ENCODE results near the gene BCR. TPM values are rescaled to one million over a fixed set of nuclear protein-coding genes. Genes with fewer than 3 reads are reported as not detected.

BCR gene
- total RNA-seq, 2 experiments from 2014 or later = 60.0 to 64.8 TPM

- ATAC-seq (ENCODE audit: poor library complexity) = no peak
- H3K9me3 ChIP-seq (ENCODE audit: control insufficient read depth in 1 of 2, insufficient read depth in 1 of 2, low read length in 2 of 2) = no peaks in the 10 kb centered on the region
- ChIA-PET CTCF (no interaction called here), POLR2A (interaction anchor here (1.5 kb wide), 1 partner anchor 106 kb away, joined by 4 read pairs; the partner anchor contains the start of gene BCR)
- no peak overlapping the region for H3K27ac ChIP-seq (ENCODE audit: low read depth in 1 of 2, low read length in 2 of 2)
- H3K36me3 ChIP-seq (ENCODE audit: insufficient read depth, low read length) = peaks cover 78% of the 10 kb centered on the region
- H3K4me1 ChIP-seq (ENCODE audit: insufficient read depth, low read length) = peaks cover 10% of the 10 kb centered on the region
- no peaks in the 10 kb centered on the region for H3K9me3 Mint-ChIP-seq
- no peaks in the 10 kb centered on the region for H3K27me3 Mint-ChIP-seq
- no peaks in the 10 kb centered on the region for H3K27me3 ChIP-seq (ENCODE audit: control insufficient read depth in 1 of 2, insufficient read depth in 2 of 2, low read length in 2 of 2)
- peaks cover 75% of the 10 kb centered on the region for H3K36me3 Mint-ChIP-seq (ENCODE audit: low read depth)
- intact Hi-C loops (cut with DNase I, micrococcal nuclease) = no loop called here
- no peak overlapping the region for H3K4me3 ChIP-seq (ENCODE audit: low read length)
- no peak overlapping the region for H3K4me3 Mint-ChIP-seq
- no peak for TF ChIP-seq CTCF (IDR thresholded peaks at IDR 0.05)
- no peak overlapping the region for H3K27ac Mint-ChIP-seq
- no peaks in the 10 kb centered on the region for H3K4me1 Mint-ChIP-seq (ENCODE audit: low read depth)
- no peak for DNase-seq
These were observed 106.0 kb downstream of the BCR start for GRCh38 chr22:23286296-23286695.

DNA sequence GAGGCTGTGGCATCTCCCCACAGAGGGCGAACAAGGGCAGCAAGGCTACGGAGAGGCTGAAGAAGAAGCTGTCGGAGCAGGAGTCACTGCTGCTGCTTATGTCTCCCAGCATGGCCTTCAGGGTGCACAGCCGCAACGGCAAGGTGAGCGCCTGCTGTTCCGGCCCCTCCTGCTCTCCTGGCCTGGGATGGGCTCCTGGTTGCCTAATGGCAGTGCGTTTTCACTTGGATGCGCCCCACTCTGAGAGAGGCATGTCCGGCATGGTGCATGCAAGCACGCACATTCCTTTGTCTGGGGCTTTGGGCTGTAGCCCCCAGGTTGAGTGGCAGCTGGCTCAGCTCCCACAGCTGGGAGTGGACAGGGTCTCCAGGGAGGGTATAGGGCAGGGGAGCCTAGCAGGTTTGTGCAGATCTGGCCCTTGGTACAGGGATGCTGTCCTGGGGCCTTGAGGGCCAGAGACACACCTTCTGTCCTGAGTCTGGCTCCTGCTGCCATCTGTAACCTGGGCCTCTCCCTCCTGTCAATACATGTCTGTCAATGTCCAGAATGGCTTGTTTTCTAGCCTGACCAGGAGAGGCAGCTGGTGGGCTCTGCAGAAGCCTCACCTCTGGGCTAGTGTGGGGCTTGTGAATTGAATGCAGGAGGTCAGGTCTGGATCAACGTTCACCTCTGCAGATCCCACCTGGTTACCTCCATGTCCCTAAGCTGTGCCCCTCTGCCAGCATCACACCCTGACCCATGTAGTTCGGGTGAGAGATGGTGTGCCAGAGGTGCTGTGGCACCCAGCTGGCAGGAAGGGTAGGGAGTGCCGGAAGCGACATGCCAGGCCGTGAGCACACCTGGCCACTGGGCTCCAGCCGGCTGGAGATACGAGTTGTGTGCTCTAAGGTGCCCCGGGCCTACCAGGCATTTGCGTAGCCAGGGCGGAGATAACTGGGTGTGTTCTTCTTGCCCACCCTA is 107.1 kb downstream of the BCR start:
- Histone ChIP-seq H3K27me3 (ENCODE audit: control insufficient read depth in 1 of 2, insufficient read depth in 2 of 2, low read length in 2 of 2) (no peaks in the 10 kb centered on the region), H3K4me1 (ENCODE audit: insufficient read depth, low read length) (no peaks in the 10 kb centered on the region), H3K4me3 (ENCODE audit: low read length) (no peak overlapping the region), H3K9me3 (ENCODE audit: control insufficient read depth in 1 of 2, insufficient read depth in 1 of 2, low read length in 2 of 2) (no peaks in the 10 kb centered on the region), H3K27ac (ENCODE audit: low read depth in 1 of 2, low read length in 2 of 2) (no peak overlapping the region), H3K36me3 (ENCODE audit: insufficient read depth, low read length) (peaks cover 83% of the 10 kb centered on the region)
- H3K4me3 Mint-ChIP-seq = no peak overlapping the region
- TF ChIP-seq CTCF (IDR thresholded peaks at IDR 0.05) = no peak
- ATAC-seq (ENCODE audit: poor library complexity) = no peak
- CTCF ChIA-PET = no interaction called here
- intact Hi-C loops (cut with DNase I, micrococcal nuclease) = no loop called here
- H3K36me3 Mint-ChIP-seq (ENCODE audit: low read depth) = peaks cover 78% of the 10 kb centered on the region
- no peaks in the 10 kb centered on the region for H3K9me3 Mint-ChIP-seq
- H3K27ac Mint-ChIP-seq = no peak overlapping the region
- no peak for DNase-seq
- no peaks in the 10 kb centered on the region for H3K4me1 Mint-ChIP-seq (ENCODE audit: low read depth)
- no peaks in the 10 kb centered on the region for H3K27me3 Mint-ChIP-seq
- POLR2A ChIA-PET = no interaction called here

- no peak for DNase-seq
- ChIA-PET CTCF (no interaction called here), POLR2A (no interaction called here)
- ATAC-seq (ENCODE audit: poor library complexity) = no peak
- no peak overlapping the region for H3K27ac ChIP-seq (ENCODE audit: low read depth in 1 of 2, low read length in 2 of 2)
- H3K4me3 ChIP-seq (ENCODE audit: low read length) = no peak overlapping the region
- Mint-ChIP-seq H3K4me1 (ENCODE audit: low read depth) (no peaks in the 10 kb centered on the region), H3K27me3 (no peaks in the 10 kb centered on the region), H3K27ac (no peak overlapping the region), H3K9me3 (no peaks in the 10 kb centered on the region), H3K36me3 (ENCODE audit: low read depth) (peaks cover 89% of the 10 kb centered on the region), H3K4me3 (no peak overlapping the region)
- peaks cover 87% of the 10 kb centered on the region for H3K36me3 ChIP-seq (ENCODE audit: insufficient read depth, low read length)
- intact Hi-C loops (cut with DNase I, micrococcal nuclease) = no loop called here
- no peaks in the 10 kb centered on the region for H3K27me3 ChIP-seq (ENCODE audit: control insufficient read depth in 1 of 2, insufficient read depth in 2 of 2, low read length in 2 of 2)
- no peak for TF ChIP-seq CTCF (IDR thresholded peaks at IDR 0.05)
- no peaks in the 10 kb centered on the region for H3K9me3 ChIP-seq (ENCODE audit: control insufficient read depth in 1 of 2, insufficient read depth in 1 of 2, low read length in 2 of 2)
- H3K4me1 ChIP-seq (ENCODE audit: insufficient read depth, low read length) = no peaks in the 10 kb centered on the region
These were observed 108.2 kb downstream of the BCR start for GRCh38 chr22:23288301-23289129.
